CD4-positive, alpha-beta T cell treated with Interleukin-6 at 100 ng/mL for 8 hours (primary cell): ENCODE measurements around the gene WDR73.
A peak's percentile ranks its signal among the peaks of the same experiment; 100 is the strongest.

ENCODE experiments used
- DNase-seq: peaks from one replicate; pipeline ENCODE4 v3.0.0-alpha.2; 2020; ENCODE audit warnings: mixed read lengths, low spot score

WDR73 gene

DNA sequence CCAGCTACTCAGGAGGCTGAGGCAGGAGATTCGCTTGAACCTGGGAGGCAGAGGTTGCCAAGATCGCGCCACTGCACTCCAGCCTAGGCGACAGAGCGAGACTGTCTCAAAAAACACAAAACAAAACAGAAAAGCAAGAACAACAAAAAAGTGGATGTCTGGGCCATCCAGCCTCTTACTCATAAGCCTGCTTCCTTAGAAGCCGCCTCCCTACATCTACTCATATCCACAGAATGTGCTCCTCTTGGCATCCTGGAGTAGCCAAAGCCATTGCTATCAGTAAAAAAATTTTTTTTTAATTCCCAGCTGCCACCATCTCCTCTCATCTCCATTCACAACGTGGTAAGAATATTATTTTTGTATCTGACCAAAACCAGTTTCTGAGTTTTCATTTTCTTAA is 42.5 kb downstream of the WDR73 start:
- DNase-seq: no peak

DNA sequence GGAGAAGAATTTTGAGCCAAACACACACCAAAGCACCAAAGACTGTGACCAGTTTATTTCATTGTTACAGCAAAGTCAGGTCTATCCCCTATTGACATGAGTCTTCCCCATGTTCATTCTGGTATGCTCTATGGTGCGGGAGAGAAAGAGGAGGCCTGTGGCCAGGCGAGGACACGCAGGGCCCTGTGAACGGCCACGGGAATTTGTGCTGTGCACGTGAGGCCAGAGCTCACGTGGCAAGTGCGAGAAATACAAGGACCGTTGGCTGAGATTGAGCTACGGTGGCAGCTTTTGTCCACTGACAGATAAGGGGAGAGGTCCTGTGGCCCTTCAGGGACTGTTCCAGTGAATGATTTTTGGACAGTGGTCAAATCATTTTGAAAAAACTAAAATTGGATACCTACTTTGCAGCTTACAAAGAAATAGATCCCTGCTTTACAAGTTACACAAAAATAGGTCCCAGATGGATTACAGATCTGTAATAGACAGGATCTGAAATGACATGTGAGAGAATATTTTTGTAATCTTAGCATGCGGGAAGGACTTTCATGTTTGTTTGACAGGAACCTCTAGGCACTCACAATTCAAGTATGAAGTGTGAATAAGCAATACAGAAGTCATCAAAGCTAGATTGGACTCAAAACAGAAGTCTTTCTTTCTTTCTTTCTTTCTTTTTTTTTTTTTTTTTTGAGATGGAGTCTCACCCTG is 44.1 kb downstream of the WDR73 start:
- no peak for DNase-seq

- DNase-seq: no peak
Observed at GRCh38 chr15:84608707-84609284, 45.3 kb downstream of the WDR73 start.

DNA sequence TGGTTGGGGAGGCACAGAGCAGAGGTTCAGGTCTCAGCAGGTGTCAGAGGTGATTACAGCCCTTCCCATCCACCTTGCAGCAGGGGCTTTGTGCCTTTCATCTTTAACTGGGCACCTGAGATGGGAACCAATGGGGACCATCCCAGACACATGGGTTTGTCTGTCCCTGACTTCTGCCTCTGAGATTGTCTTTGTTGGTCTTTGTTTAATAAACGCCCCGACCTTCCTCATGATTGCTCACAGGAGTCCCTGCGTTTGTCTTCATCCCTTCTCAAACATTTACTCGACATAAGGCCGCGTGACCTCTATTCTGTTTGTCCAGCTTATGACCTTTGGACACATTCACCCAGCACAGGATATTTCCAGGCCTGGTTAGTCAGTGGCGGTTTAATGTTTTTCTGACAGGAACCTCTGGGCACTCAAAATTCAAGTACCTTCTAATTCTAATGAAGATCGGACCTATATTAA is 47.4 kb downstream of the WDR73 start:
- DNase-seq: no peak

GRCh38 chr15:84605554-84605882 is 48.6 kb downstream of the WDR73 start:
- no peak for DNase-seq

GRCh38 chr15:84604826-84605553 is 49.1 kb downstream of the WDR73 start:
- DNase-seq: no peak

GRCh38 chr15:84603630-84604379 is 50.3 kb downstream of the WDR73 start:
- DNase-seq: no peak

DNA sequence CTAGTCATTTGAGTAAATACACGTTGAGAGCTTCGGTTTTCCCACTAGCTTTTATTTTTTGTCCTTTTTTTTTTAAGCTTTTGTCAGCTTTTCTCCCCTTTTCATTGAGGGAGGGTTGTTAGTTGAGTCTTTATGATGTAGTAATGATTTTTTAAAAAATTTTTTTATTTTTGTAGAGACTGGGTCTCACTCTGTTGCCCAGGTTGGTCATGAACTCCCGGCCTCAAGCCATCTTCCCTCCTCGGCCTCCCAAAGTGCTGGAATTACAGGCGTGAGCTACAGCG is 52.6 kb downstream of the WDR73 start:
- no peak for DNase-seq

DNA sequence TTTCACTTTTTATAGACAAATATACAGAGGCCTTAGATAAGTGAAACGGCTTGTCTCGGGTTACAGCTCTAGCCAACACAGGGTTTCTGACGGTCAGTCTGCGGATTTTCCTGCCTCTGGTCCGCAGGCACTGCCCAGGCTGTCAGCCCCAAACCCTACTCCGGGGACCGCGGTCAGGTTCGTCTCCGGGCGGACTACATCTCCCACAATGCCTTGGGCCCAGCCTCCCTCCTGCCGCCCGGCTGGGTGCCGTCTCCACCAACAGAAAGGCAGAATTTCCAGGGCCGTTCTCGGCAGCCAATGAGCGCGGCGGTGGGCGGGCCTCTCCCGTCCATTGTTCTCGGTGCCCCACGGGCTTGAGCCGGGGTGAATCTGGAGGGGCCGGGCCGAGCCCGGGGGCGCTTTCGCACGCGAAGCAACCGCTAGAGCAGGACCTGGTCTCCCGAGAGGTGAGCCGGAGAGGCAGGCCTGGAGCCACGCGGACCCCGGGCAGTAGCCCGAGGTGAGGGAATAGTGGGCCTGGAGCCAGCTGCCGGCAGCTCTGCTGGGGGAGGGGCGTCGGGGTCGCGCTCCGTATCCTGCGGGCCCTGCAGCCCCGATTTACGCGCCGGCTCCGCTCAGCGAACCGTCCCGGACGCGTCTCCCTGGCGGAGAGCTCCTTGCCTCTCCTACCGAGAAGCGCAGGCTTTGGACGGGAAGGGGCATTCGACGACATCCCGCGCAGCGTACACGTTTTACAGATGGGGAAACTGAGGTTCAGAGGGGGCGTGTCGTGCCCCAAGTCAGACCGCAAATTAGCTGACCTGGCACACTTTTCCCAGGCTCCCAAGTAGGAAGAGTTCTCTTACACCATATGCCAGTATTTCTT is 53.2 kb downstream of the WDR73 start, which contains the start of gene ZSCAN2:
Gene ZSCAN2 (plus strand): TSS at position 323 of the 868 bp plus-strand sequence. CDS start 2,919 bp downstream, outside the sequence.
- peak; percentile 90 for DNase-seq

GRCh38 chr15:84600331-84600686 is 53.8 kb downstream of the WDR73 start:
- peak; percentile 49 for DNase-seq

GRCh38 chr15:84599906-84600305 is 54.2 kb downstream of the WDR73 start:
- no peak for DNase-seq

DNA sequence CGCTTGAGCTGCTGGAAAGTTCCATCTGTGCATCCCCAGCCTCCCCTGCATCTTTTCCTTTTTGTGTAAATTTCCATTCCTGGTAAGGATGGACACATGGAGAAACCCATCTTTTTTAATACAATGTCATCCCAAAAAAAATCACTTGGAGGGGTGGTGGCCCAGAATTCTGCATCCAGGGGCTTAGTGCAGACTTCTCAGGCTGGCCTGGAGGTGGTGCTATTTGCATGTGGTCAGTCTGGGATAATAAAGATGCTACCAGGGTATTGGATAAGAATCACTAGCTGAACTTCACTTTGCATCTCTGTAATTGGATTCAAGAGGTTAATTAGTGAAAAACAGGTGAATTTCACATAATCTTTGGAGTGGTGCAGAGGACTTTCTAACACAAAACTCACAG is 55.1 kb downstream of the WDR73 start:
- peak; percentile 21 for DNase-seq

- peak; percentile 74 for DNase-seq
Observed at GRCh38 chr15:84598250-84598649, 55.8 kb downstream of the WDR73 start.

- no peak for DNase-seq
Observed at GRCh38 chr15:84597296-84597695, 56.8 kb downstream of the WDR73 start.

DNA sequence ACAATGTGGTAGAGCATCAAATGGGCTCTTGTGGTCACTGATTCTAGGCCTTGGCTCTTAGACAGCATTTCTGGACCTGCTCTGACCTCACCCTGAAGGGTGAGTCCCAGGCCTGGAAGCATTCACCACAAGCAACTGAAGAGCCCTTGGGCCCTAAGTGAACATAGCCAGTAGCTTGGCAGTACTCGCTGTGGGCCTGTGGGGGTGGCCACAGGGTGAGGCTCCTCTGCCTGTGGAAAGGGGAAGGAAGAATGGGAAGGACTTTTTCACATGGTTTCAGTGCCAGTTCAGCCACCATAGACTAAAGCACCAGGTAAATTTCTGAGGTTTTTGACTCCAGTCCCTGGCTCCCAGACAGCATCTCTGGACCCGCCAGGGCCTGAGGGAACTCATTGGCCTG is 58.4 kb downstream of the WDR73 start:
- DNase-seq: no peak

DNA sequence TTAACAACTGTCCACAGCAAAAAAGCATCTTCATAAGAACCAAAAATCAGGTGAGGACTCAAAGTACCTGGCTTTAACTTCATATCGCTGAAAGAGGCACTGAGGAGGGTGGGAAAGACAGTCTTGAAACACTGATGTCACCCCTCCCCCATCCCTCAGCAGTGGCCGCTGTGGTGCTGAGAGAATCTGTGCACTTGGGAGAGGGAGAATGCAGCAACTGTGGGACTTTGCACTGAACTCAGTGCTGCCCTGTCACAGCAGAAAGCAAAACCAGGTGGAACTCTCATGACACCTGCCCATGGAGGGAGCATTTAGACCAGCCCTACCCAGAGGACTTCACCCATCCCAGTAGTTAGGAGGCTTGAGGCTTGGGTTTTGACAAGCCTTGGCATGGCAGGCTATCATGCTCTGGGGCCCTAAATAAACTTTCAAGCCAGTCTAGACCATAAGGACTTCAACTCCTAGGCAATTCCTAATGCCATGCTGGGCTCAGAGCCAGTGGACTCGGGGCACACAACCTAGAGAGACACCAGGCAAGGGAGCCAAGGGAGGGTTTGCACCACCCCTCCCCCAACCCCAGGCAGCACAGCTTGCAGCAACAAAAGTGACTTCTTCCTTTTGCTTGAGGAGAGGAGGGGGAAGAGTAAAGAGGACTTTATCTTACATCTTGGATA is 59.3 kb downstream of the WDR73 start:
- no peak for DNase-seq

DNA sequence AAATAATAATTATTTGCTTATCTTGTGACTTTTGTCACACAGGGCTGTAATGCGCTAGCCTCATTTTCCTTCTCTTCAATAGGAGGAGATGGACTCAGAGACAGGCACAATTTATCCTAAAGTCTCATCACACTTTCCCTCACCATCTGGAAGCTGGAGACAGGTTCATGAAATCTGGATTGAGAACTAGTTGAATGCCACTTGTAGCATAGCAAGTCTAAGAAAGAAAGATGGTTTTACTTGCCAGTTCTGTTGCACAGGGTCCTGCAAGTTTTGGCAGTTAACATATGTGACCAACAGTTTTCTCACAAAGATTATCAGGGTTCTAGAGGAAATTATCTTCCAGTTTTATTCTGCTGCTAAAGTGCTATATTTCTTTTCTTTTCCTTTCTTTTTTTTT is 62.3 kb downstream of the WDR73 start:
- no peak for DNase-seq

DNA sequence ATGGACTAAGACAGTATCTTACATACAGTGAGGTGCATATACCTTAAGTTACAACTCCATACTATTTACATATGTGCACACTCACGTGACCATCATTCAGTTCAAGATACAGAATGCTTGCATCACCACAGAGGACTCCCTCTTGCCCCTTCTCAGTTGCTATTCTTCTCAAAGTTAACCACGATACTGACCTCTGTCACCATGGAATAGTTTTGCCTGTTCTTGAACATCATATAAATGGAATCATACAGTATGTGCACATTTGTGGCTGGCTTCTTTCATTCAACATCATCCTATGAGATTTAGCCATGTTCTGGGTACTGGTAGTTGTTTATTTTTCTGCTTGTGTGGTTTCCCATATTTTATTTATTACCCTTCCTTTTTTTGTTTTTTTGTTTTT is 63.7 kb downstream of the WDR73 start:
- no peak for DNase-seq
